Measurements from ENCODE around the gene SHE.

DNA sequence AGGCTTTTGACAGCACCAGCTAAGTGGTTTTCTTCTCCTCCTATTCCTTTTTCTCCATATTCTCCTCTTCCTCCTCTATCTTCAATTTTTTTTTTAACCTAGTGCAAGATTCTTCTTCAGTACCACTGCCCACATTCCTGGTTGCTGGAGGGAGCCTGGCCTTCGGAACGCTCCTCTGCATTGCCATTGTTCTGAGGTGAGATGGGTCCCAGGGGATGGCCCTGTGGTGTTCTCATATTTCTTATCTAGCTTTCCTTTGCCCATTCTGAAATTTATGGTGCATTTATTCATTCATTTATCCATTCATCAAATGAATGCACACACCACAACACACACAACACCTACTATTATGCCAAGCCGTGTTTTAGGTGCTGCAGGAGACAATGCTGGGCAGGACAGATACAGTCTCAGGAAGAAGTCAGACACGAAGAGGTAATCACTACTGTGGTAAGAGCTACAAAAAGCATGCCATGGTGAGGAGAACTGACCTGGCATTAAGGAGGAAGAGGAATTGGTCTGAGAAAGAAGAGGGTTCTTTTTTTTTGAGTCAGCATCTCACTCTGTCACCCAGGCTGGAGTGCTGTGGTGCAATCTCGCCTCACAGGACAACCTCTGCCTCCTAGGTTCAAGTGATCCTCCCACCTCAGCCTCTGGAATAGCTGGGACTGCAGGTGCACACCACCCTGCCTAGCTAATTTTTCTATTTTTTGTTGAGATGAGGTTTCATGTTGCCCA, 47.7 kb downstream of the SHE start:
- TF ChIP-seq NR2C1 (IDR thresholded peaks at IDR 0.05), result no peak
- no peak for TF ChIP-seq CTCF (IDR thresholded peaks at IDR 0.05 in 2 of 3, conservative IDR thresholded peaks at IDR 0.05 in 1 of 3; ENCODE audit: control insufficient read depth in 2 of 3, extremely low read depth in 1 of 3, insufficient read depth in 1 of 3, low read depth in 3 of 3, low read length in 3 of 3)
- TF ChIP-seq POLR2AphosphoS5 (IDR thresholded peaks at IDR 0.05; ENCODE audit: low read length), result no peak
- TF ChIP-seq RFX5 (IDR thresholded peaks at IDR 0.05; ENCODE audit: low read depth, low read length), result no peak
- TF ChIP-seq CHD4 (IDR thresholded peaks at IDR 0.05), result no peak
- no peak for TF ChIP-seq NBN (IDR thresholded peaks at IDR 0.05)
- TF ChIP-seq, protein P1, sequence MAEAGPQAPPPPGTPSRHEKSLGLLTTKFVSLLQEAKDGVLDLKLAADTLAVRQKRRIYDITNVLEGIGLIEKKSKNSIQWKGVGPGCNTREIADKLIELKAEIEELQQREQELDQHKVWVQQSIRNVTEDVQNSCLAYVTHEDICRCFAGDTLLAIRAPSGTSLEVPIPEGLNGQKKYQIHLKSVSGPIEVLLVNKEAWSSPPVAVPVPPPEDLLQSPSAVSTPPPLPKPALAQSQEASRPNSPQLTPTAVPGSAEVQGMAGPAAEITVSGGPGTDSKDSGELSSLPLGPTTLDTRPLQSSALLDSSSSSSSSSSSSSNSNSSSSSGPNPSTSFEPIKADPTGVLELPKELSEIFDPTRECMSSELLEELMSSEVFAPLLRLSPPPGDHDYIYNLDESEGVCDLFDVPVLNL (IDR thresholded peaks at IDR 0.05; ENCODE audit: low read depth, low read length), result no peak
- no peak for TF ChIP-seq ATF7 (IDR thresholded peaks at IDR 0.05; ENCODE audit: low read depth)
- TF ChIP-seq JUNB (IDR thresholded peaks at IDR 0.05), result no peak
- TF ChIP-seq RCOR1 (conservative IDR thresholded peaks at IDR 0.05; ENCODE audit: low read depth, low read length), result no peak
- no peak for TF ChIP-seq STAT1 (conservative IDR thresholded peaks at IDR 0.05)
- TF ChIP-seq HCFC1 (IDR thresholded peaks at IDR 0.05; ENCODE audit: low read length), result no peak

Data from GM12878 (cell line).